HG02610 (cell line): Measurements from ENCODE around the gene PWWP2A.
"Not testable (repeated sequence)": the region's sequence is repeated elsewhere in the genome, so short reads cannot be mapped to it uniquely, and the experiment has no call there.

Experiments
- ATAC-seq: cut with Tn5 transposase; IDR thresholded peaks from one replicate; pipeline ENCODE4 v1.9.1; 2021; ENCODE audit warnings: mild to moderate bottlenecking, moderate library complexity; ENCODE audit not compliant: unreplicated experiment

PWWP2A gene, protein sequence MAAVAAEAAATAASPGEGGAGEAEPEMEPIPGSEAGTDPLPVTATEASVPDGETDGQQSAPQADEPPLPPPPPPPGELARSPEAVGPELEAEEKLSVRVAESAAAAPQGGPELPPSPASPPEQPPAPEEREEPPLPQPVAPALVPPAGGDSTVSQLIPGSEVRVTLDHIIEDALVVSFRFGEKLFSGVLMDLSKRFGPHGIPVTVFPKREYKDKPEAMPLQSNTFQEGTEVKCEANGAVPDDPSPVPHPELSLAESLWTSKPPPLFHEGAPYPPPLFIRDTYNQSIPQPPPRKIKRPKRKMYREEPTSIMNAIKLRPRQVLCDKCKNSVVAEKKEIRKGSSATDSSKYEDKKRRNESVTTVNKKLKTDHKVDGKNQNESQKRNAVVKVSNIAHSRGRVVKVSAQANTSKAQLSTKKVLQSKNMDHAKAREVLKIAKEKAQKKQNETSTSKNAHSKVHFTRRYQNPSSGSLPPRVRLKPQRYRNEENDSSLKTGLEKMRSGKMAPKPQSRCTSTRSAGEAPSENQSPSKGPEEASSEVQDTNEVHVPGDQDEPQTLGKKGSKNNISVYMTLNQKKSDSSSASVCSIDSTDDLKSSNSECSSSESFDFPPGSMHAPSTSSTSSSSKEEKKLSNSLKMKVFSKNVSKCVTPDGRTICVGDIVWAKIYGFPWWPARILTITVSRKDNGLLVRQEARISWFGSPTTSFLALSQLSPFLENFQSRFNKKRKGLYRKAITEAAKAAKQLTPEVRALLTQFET

DNA sequence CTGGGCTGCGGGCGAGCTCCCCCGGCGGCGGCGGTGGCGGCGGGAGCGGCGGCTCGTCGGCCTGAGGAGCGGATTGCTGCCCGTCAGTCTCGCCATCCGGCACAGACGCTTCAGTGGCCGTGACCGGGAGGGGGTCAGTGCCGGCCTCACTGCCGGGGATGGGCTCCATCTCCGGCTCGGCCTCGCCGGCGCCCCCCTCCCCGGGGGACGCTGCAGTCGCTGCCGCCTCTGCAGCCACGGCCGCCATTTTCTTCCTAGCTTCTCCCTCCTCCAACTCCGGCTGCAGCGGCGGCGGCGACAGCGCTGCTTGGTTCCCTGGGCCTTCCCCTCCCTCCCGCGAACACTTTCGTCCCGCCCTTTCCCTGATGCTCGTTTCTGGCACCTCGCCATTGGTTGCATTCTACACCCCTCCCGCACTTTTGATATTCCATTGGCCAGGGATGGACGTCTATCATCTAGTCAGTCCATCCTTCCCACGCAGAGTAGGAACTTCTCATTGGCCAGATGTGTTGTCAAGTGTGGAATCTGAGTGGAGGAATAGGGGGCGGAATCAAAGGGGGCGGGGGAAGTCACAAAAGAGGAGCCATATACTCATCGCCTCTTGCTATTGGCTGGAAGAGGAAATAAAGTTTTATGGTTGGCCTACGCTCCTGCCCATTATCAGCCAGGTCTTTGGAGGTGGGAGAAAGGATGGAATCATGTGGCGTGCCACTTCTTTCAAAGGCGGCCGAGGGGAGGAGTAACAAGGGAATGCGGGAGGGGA, at the start of gene PWWP2A:
PWWP2A (minus strand) TSS at position 309 of the 763 bp plus-strand sequence; CDS start at position 247, 62 bp downstream.
- ATAC-seq = peak; percentile 94

DNA sequence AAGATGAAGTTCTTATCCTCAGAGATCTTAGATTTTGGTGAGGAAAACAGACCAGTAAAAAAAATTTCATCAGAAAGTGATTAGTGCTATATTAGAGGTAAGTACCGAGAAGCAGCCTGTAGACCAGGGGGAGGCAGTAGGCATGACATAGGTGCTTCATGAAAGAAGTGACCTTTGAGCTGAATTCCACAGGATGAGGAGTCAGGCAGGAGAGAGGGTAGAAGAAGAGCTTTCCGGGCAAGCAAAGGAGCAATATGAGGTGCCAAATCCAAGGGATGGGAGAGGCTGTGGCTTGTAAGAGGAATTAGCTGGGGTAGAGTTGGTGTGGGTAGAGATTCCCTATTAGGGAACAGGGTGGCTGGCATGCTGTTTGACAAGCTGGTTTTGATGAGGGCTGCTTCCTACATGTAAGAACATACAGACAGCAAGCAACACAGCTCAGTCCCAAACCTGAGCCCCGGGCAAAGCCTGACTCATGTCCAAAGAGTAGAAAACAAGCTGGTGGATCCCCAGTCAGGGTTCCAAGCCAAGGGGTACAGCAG, 48.4 kb upstream of the PWWP2A start:
- ATAC-seq = no peak

DNA sequence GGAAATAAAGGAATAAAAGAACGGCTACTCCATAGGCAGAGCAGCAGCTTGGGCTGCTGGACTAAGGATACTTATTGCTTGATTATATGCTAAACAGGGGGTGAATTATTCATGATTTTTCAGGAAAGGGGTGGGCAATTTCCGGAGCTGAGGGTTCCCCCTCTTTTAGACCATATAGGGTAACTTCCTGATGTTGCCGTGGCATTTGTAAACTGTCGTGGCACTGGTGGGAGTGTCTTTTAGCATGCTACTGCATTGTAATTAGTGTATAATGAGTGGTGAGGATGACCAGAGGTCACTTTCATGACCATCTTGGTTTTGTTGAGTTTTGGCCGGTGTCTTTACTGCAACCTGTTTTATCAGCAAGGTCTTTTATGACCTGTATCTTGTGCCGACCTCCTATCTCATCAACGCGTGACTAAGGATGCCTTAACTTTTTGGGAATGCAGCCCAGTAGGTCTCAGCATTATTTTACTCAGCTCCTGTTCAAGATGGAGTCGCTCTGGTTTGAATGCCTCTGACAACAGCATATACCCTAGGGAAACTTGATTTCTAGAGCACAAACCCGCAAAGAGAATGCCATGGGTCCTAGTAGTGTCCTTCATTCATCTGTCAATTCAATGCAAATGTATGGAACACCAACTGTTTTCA, 47.8 kb upstream of the PWWP2A start:
- no peak for ATAC-seq

DNA sequence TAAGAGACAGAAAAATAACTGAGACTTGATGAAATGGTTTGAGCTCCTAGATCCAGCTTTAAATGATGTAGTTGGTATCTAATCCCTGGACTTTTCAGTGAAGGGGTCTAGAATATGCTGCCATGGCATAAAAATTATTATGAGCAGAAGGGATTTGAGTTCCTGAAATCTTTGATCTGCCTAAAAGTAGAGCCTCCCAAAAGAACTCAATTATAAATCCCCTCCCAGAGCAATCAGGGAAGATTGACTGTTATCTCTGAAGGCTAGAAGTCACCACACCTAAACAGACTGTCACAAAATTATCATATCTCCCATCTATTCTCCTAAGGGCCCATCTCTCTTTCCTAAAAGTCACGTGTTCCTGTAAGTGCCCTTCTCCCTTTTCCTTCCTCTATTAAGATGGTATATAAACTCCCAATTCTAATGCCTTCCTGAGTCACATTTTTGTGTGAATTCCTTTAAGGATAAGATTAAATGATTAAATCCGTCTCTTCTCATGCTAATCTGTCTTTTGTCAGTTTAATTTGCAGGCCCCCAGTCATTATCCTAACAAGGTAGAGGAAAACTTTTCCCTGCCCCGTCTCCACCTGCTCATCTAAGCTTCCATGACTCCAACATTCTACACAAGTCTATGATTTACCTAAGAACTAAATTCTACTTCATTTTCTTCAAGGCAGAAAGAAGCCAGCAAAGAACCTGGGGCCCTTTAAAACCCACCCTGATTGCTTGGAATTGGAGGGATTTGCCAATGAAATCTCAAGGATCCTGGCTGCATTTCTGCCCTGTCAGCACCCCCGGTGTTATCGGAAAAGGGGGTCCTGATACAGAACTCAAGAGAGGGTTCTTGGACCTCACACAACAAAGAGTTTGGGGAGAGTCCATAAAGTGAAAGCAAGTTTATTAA, 47.1 kb upstream of the PWWP2A start:
- no peak for ATAC-seq

DNA sequence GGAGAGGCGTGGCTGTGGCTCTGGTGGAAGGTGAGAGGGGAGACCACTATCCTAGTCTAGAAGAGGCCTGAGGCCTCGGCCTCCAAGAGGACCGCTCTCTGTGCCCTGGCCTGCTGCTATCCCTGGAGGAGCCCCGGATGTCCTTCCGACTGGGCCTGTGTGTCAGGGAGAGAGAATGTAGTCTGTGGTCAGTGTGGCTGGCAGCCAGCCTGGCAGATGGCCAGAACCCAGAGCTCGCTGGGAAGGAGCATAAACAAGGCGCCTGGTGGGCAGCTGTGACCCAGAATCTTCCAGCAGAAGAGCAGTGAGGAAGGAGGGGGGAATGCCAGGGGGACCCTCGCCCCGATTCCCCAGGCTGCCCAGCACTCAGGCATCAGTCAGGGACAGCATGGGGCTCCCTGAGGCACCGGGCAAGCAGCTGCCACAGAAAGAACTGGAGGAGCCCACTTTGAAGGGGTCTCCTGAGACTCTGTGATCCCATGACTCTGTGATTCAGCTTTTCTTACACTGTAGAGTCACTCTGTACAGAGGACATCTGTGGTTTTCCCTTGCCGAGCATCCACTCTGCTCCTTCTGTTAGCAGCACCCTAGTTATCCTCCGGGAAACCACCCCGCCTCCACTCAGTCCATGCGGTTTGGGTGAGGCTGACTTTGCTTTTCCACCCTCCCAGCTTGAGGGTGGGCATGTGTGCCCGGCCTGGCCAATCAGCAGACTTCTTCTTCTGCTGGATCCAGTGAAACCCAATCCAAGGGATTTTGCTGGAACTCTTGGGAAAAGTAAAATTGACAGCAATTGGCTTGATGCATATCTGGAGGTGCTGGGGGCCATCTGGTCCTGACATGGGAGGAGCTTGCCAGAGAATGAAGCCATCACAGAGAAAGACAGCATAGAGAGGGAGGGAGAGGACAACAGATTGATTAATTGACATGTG, 46.2 kb upstream of the PWWP2A start:
- ATAC-seq = no peak

DNA sequence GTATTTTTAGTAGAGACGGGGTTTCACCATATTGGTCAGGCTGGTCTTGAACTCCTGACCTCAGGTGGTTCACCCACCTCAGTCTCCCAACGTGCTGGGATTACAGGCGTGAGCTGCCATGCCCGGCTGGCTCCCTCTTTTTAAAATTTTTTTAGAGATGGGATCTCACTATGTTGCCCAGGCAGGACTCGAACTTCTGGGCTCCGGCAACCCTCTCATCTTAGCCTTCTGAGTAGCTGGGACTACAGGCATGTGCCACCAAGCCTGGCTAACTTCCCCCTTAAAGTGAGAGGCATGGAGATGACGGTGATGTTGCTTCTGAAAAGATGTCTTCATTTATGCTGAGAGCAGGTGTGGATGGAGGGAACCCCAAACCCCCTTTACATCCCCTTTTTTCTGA, 43.7 kb upstream of the PWWP2A start:
- ATAC-seq = no peak

DNA sequence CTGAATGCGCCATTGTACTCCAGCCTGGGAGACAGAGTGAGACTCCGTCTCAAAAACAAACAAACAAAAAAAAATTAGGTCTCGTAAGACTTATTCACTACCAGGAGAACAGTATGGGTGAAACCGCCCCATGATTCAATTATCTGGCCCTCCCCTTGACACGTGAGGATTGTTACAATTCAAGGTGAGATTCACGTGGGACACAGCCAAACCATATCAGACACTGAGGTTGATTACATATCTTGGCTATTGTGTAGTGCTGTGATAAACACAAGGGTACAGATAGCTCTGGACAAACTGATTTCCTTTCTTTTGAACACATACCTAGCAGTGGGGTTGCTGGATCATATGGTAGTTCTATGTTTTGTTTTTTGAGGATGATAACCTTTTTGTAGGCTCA, 42.4 kb upstream of the PWWP2A start:
- ATAC-seq = no peak

DNA sequence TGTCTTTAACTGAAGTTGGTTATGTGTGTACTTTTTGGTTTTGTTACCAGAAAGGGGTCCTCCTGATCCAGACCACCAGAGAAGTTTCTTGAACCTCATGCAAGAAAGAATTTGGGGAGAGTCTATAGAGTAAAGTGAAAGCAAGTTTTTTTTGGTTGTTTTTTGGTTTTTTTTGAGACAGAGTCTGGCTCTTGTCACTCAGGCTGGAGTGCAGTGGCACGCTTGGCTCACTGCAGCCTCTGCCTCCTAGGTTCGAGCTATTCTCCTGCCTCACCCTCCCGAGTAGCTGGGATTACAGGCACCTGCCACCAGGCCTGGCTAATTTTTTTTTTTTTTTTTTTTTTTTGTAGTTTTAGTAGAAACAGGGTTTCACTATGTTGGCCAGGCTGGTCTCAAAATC, 41.6 kb upstream of the PWWP2A start:
- not testable (repeated sequence) for ATAC-seq

DNA sequence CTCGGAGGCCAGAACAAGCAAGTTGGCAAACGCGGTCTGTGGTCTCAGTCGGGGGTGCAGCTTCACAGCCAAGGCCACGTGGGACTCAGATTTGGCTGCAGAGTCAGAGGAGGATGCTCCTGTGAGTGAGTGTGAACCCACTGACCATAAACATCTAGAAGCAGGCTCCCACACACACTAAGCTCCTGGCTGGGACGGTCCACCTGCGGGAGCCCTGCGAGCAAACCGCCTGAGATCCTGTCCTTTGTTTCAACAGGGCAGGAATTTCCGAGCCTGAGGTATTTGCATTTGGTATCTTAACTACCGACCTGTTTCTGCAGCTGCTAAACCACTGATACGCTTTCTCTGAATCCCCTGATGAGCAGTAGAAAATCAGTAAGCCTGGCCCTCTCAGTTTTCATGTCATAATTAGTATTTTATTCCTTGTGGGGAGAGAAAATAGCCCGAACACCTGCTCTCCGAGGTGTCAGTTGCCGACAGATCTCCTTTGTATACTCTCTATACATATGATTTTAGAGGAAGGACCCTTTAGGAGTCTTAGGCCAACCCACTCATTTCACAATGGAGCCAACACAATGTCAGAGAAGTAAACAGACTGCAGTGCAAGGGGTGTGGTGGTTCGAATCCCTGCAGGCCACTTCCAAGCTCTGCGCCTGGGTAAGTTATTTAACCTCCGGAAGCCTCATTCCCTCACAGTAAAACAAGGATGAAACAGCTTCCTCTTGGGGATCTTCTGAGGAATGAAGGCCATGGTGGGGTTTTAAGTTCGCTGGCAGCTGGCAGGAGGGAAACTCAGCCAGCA, 40.9 kb upstream of the PWWP2A start:
- no peak for ATAC-seq

DNA sequence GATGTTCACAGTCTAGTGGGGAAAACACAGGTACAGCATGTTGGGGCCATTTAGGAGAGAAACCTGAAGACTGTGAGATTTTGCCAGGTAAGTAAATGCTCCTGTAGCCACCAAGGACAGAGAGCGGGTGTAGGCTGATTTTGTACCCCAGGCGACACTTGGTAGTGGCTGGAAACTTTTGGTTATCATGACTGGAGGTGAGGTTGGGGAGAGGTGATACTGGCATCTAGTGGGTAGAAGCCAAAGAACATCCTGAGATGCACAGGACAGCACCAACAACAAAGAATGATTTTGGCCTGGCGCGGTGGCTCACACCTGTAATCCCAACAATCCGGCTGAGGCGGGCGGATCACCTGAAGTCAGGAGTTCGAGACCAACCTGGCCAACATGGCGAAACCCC, 38.8 kb upstream of the PWWP2A start:
- no peak for ATAC-seq

DNA sequence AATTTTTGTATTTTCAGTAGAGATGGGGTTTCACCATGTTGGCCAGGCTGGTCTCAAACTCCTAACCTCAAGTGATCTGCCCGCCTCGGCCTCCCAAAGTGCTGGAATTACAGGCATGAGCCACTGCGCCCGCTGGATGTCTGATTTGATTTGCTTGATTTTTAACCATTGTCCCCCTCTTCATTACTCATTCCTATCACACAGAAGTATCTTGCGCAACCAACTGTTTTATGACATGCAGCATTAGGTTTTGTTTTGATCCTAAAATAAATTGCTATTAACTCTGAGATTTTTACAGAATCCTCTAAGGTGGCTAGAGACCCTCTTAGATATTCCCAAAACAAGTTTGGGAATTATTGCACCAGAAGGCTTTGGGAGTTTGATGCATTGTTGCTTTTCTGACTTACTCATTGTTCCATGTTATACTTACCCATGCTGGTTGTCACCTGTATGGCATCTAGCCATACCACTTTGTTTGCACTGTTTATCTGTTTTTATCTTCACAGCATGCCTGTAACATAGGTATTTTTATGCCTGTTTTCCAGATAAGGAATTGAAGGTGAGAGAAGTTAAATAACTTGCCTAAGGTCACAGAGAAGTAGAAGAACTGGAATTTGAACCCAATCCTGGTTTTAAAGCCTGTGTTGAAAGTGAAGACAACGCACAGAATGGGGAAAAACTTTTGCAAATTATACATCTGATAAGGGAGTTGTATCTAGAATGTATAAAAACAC, 35.9 kb upstream of the PWWP2A start:
- ATAC-seq = no peak

DNA sequence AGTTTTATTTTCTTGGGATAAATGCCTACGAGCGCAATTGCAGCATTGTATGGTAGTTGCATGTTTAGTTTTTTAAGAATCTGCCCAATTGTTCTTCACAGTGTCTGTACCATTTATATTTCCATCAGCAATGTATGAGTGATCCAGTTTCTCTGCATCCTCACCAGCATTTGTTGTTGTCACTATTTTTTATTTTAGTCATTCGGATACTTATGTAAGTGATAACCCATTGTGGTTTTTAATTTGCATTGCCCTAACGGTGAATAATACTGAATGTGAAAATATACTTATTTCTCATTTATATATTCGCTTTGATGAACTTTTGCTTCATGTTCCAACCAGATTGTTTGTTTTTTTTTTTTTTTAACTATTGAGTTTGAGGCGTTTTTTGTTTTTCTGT, 33.7 kb upstream of the PWWP2A start:
- no peak for ATAC-seq

DNA sequence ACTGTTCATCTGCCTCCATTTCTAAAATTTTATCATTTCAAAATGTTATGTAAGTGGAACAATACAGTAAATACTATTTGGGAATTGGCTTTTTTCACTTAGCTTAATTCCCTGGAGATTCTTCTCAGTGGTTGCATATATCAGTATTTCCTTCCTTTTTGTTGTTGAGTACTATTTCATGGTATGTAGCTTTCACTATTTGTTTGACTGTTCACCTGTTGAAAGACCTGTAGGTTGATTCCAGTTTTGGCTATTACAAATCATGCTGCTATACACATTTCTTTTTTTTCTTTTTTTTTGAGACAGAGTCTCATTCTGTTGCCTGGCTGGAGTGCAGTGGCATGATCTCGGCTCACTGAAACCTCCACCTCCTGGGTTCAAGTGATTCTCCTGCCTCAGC, 33.0 kb upstream of the PWWP2A start:
- ATAC-seq = peak; percentile 88

DNA sequence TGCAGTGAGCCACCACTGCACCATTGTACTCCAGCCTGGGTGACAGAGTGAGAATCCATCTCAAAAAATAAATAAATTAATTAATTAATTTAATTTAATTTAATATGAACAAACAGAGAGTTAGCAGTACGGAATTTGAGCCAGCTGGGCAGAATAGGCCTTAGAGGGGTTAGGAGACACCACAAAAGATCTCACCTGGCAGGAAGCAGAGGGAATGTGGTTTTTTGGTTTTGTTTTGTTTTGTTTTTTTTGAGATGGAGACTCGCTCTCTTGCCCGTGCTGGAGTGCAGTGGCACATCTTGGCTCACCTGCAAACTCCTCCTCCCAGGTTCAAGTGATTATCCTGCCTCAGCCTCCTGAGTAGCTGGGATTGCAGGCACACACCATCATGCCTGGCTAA, 31.8 kb upstream of the PWWP2A start:
- ATAC-seq = no peak

DNA sequence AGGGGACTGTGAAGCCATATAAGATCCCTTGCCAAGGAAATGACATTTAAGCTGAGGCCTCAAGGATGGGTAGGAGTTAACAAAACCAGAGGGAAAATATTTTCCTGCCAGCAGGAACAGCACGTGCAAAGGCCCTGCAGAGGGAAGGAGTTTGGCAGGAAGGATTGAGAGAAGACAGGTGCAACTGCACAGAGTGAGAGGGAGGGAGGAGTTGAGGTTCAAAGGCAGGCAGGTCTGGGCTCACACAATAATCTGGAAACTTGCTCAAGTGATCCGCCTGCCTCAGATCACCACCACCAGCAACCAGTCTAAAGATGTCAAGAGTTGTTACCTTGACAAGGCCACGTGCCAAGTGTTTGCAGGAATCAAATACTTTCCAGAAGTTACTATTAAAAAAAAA, 31.1 kb upstream of the PWWP2A start:
- no peak for ATAC-seq

DNA sequence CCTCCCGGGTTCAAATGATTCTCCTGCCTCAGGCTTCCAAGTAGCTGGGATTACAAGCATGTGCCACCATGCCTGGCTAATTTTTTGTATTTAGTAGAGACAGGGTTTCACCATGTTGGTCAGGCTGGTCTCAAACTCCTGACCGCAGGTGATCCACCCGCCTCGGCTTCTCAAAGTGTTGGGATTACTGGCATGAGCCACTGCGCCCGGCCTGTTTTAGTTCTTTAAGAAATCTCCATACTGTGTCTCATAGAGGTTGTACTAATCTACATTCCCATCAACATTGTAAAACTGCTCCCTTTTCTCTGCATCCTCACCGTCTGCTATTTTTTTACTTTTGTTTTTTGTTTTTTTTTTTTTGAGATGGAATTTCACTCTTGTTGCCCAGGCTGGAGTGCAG, 25.2 kb upstream of the PWWP2A start:
- not testable (repeated sequence) for ATAC-seq

DNA sequence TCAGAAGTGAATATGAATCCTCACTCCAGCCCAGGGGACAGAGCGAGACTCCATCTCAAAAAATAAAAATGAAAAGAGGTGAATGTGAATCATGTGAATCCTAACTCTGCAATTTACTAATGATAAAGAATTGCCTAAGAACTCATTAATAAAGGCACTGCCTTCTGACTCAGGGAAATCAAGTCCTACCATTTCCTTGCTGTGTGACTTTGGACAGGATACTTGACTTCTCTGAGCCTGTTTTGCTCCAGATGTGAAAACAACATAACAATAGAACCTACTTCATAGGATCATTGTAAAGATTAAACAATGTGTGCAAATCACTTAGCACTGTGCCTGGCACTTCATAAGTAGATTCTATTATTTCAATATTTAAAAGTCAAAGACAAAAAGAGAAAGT, 15.1 kb upstream of the PWWP2A start:
- ATAC-seq = no peak
